Activated T-helper 2 cell treated with anti-CD3 and anti-CD28 coated beads, Interferon-gamma antibody, Interleukin-2, Interleukin-4, amounts not matched to agents 10 μg/mL and 5 μg/mL and 100 μg/mL, durations not matched to agents 14 hours and 24 hours and 36 hours (primary cell): ENCODE measurements around the gene STN1. TPM values are rescaled to one million over a fixed set of nuclear protein-coding genes. Genes with fewer than 3 reads are reported as not detected.
A peak's percentile ranks its signal among the peaks of the same experiment; 100 is the strongest.

Experiments used
- DNase-seq: peaks from one replicate; pipeline ENCODE4 v3.0.0; 2021; ENCODE audit warnings: low spot score
- H3K27ac Mint-ChIP-seq: one replicate; pipeline ENCODE4 v1.8.0; 2021; ENCODE audit warnings: mixed read lengths
- H3K27me3 Mint-ChIP-seq: one replicate; pipeline ENCODE4 v1.8.0; 2021; ENCODE audit warnings: low read depth, mixed read lengths
- H3K36me3 Mint-ChIP-seq: one replicate; pipeline ENCODE4 v1.8.0; 2021; ENCODE audit warnings: low read depth, mixed read lengths
- H3K4me1 Mint-ChIP-seq: one replicate; pipeline ENCODE4 v1.8.0; 2021; ENCODE audit warnings: low read depth, mixed read lengths
- H3K4me3 Mint-ChIP-seq: one replicate; pipeline ENCODE4 v1.8.0; 2021; ENCODE audit warnings: low read depth, mild to moderate bottlenecking, moderate library complexity, mixed read lengths
- H3K9me3 Mint-ChIP-seq: one replicate; pipeline ENCODE4 v1.8.0; 2021; ENCODE audit warnings: mixed read lengths
- intact Hi-C: fragments of 100-400 bp; cut with micrococcal nuclease; formaldehyde crosslinking; loops from one replicate; pipeline ENCODE4 v1.15.1; 2023
- total RNA-seq: library from RNA; stranded (reverse); gene quantifications from 2 replicates; pipeline ENCODE4 v1.2.3, GENCODE V29; 2022

STN1 gene
- total RNA-seq, 1 donor from 2014 or later: 21.7 TPM

- Mint-ChIP-seq H3K4me3 (no peak overlapping the region), H3K36me3 (peaks cover 64% of the 10 kb centered on the region), H3K9me3 (no peaks in the 10 kb centered on the region), H3K27me3 (no peaks in the 10 kb centered on the region), H3K27ac (peak overlapping the region; percentile 57), H3K4me1 (peaks cover 38% of the 10 kb centered on the region)
- no peak for DNase-seq
- intact Hi-C loops: loop anchor here (1.0 to 5.0 kb wide), 6 partner anchors 30 to 321 kb away; partner anchors contain the start of genes SFR1, SLK and STN1
These were observed 29.7 kb downstream of the STN1 start for GRCh38 chr10:103888113-103888841.

DNA sequence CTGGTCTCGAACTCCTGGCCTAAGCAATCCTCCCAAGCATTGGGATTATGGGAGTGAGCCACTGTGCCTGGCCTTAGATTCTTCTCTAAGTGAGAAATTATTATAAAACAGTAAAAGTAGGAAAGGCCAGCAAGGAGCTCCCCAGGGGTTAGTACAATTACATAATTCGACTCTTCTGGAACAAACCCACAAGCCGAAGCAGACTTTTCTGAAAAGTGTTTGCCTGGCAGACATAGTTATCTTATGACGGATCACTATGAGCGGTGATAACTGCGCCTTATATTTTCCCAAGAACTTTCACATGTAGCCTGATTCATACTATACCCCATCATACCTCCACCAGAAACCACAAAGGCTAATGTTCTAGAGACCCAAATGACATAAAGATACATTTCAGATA is 32.4 kb downstream of the STN1 start:
- H3K27ac Mint-ChIP-seq: no peak overlapping the region
- no peaks in the 10 kb centered on the region for H3K27me3 Mint-ChIP-seq
- intact Hi-C loops: loop anchor here (1.0 to 5.0 kb wide), 2 partner anchors 142 to 172 kb away; no protein-coding TSS in a partner anchor
- no peak for DNase-seq
- H3K36me3 Mint-ChIP-seq: peaks cover 66% of the 10 kb centered on the region
- no peaks in the 10 kb centered on the region for H3K9me3 Mint-ChIP-seq
- peaks cover 36% of the 10 kb centered on the region for H3K4me1 Mint-ChIP-seq
- no peak overlapping the region for H3K4me3 Mint-ChIP-seq

- Mint-ChIP-seq H3K36me3 (peaks cover 68% of the 10 kb centered on the region), H3K4me1 (peaks cover 27% of the 10 kb centered on the region), H3K9me3 (no peaks in the 10 kb centered on the region), H3K4me3 (no peak overlapping the region), H3K27ac (peak overlapping the region; percentile 24), H3K27me3 (no peaks in the 10 kb centered on the region)
- intact Hi-C loops: loop anchor here (5.0 kb wide), 1 partner anchor 143 kb away; no protein-coding TSS in a partner anchor
- DNase-seq: no peak
These were observed 33.3 kb downstream of the STN1 start for GRCh38 chr10:103884681-103885139.

DNA sequence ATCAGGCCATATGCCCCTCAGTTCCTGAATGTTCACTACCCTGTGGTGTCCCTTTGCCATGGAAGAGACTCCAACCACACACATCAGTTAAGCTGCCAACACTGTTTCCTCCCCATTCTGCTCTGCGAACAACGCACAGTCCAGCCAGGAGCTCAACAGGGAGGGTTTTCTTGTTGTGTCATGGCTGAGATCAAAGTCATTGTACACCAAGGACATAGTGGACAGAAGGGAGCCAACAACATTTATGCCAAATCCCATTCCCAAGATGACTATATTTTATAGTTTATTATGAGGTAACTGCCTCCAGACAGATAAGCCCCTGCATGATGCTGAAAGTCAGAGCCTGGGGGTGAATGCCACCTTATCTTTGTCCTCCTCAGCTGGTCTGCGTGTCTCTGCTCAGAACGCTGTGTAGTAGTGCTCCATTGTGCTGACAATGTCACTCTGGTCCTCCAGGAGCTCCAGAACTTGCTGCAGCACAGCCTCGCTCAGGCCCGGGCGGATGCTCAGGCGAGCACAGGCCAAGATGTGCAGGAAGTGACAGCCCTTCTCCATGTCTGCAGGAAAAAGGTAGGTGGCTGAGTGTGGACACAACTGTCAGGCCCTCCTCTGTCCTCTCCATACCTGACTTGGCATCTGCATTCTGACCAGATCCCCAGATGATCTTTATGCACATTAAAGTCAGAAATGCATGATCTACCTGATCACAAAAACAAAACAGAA is 35.5 kb downstream of the STN1 start:
- H3K4me1 Mint-ChIP-seq: peaks cover 16% of the 10 kb centered on the region
- peaks cover 63% of the 10 kb centered on the region for H3K36me3 Mint-ChIP-seq
- no peaks in the 10 kb centered on the region for H3K27me3 Mint-ChIP-seq
- H3K27ac Mint-ChIP-seq: no peak overlapping the region
- H3K9me3 Mint-ChIP-seq: no peaks in the 10 kb centered on the region
- DNase-seq: no peak
- intact Hi-C loops: no loop called here
- H3K4me3 Mint-ChIP-seq: no peak overlapping the region

- no peak for DNase-seq
- H3K36me3 Mint-ChIP-seq: peaks cover 55% of the 10 kb centered on the region
- no peaks in the 10 kb centered on the region for H3K27me3 Mint-ChIP-seq
- no peaks in the 10 kb centered on the region for H3K9me3 Mint-ChIP-seq
- H3K4me3 Mint-ChIP-seq: no peak overlapping the region
- intact Hi-C loops: no loop called here
- peaks cover 14% of the 10 kb centered on the region for H3K4me1 Mint-ChIP-seq
- H3K27ac Mint-ChIP-seq: no peak overlapping the region
These were observed 36.3 kb downstream of the STN1 start for GRCh38 chr10:103881416-103882284.

DNA sequence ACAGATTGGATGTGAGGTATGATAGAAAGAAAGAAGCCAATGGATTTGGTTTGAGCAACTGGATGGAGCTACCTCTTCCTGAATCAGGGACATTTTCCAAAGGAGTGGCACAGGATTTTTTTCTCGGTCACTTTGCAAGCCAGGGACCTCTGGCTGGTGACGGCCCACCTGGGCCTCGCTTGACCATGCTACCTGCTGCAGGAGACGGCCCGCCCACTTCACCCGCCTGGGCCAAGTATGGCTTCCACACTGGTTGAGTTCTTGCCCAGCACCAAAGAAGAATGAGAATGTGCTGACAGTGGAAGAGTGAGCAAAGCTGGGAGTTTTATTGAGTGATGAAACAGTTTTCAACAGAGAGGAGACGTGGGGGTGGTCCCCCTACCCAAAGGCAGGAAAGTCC is 38.2 kb downstream of the STN1 start:
- intact Hi-C loops: no loop called here
- no peaks in the 10 kb centered on the region for H3K9me3 Mint-ChIP-seq
- H3K36me3 Mint-ChIP-seq: peaks cover 52% of the 10 kb centered on the region
- H3K27me3 Mint-ChIP-seq: no peaks in the 10 kb centered on the region
- no peak overlapping the region for H3K4me3 Mint-ChIP-seq
- peak overlapping the region; percentile 5 for H3K27ac Mint-ChIP-seq
- DNase-seq: no peak
- H3K4me1 Mint-ChIP-seq: peaks cover 4% of the 10 kb centered on the region

- H3K27me3 Mint-ChIP-seq: no peaks in the 10 kb centered on the region
- no peak for DNase-seq
- intact Hi-C loops: no loop called here
- peaks cover 50% of the 10 kb centered on the region for H3K36me3 Mint-ChIP-seq
- no peaks in the 10 kb centered on the region for H3K9me3 Mint-ChIP-seq
- no peak overlapping the region for H3K4me3 Mint-ChIP-seq
- no peaks in the 10 kb centered on the region for H3K4me1 Mint-ChIP-seq
- no peak overlapping the region for H3K27ac Mint-ChIP-seq
These were observed 38.6 kb downstream of the STN1 start for GRCh38 chr10:103879409-103879808.

- no peak for DNase-seq
- Mint-ChIP-seq H3K4me1 (no peaks in the 10 kb centered on the region), H3K4me3 (no peak overlapping the region), H3K9me3 (no peaks in the 10 kb centered on the region), H3K27ac (no peak overlapping the region), H3K36me3 (peaks cover 41% of the 10 kb centered on the region), H3K27me3 (no peaks in the 10 kb centered on the region)
- intact Hi-C loops: no loop called here
These were observed 40.1 kb downstream of the STN1 start for GRCh38 chr10:103877861-103878260.

DNA sequence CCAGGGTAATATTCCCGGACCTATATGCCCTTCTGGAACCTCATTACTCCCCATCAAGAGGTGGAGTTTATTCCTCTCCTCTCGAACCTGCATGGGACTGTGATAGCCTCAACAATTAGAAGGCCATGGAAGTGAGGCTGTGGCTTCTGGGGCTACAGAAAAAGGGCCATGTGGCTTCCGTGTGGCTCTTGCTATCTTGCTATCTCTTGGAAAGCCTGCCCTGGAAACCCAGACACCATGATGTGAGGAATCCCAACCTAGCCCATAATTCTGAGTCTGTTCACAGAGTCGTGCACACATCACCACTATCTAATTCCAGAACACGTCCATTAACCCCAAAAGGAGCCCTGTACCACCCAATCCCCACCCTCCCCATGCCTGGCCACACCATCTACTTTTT is 41.8 kb downstream of the STN1 start:
- no peaks in the 10 kb centered on the region for H3K27me3 Mint-ChIP-seq
- no peak for DNase-seq
- H3K27ac Mint-ChIP-seq: no peak overlapping the region
- no peaks in the 10 kb centered on the region for H3K9me3 Mint-ChIP-seq
- intact Hi-C loops: no loop called here
- peaks cover 31% of the 10 kb centered on the region for H3K36me3 Mint-ChIP-seq
- no peak overlapping the region for H3K4me3 Mint-ChIP-seq
- H3K4me1 Mint-ChIP-seq: no peaks in the 10 kb centered on the region

DNA sequence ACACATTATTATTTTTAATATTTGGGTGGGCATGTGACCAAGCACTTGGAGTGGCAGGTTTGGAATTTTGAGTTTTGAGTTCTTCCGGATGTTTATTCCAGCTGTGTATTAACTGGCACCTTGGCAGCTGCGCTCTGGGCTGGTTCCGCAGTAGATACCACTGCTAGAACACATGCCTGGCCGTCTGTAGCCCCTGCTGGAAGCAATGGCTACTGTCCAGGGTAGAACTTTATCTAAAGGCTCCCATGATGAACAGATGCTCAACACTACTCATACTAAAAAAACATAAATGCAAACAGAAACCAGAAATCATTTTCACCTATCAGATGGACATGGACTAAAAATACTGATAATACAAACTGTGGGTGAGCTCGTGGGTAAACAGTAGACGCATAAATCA is 43.3 kb downstream of the STN1 start:
- intact Hi-C loops: no loop called here
- Mint-ChIP-seq H3K4me3 (no peak overlapping the region), H3K9me3 (no peaks in the 10 kb centered on the region), H3K4me1 (no peaks in the 10 kb centered on the region), H3K27me3 (no peaks in the 10 kb centered on the region), H3K27ac (no peak overlapping the region), H3K36me3 (peaks cover 18% of the 10 kb centered on the region)
- DNase-seq: no peak

DNA sequence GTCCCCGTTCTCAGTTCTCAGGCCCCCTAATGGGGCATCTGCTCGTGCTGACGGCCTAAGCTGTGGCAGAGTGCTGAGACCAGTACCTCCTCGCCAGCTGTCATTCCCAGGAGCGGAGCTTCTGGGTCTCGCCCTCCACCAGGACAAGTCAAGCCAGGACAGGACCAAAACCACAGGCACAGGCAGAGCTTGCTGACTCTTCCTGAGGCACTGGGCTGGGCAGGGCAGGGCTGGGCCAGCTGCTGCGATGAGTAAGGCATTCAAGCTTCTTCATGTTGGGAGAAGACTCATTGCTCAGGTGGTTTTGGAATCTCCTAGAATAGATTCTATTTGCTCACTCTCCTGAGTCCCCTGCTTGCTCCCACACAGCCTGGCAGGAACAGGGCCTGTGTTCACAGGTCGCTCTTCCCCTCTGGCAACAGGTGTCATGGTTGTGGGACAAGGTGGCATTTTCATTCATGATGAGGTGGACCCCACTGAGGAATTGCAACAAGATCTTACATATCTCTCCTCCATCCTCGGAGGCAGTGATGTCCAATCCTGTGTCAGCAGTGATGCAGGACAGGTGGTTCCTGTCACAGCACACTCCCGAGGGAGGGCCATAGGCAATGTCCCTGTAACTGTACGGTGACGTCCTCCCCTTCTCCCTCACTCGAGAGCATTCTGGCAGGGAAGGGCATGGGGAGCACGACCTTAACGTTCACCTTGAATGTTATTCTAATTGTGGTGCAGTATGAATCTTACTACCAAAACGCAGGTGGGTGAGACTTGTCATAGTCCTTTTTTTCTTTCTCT is 45.6 kb downstream of the STN1 start:
- H3K4me1 Mint-ChIP-seq: no peaks in the 10 kb centered on the region
- no peak for DNase-seq
- no peaks in the 10 kb centered on the region for H3K27me3 Mint-ChIP-seq
- intact Hi-C loops: no loop called here
- H3K36me3 Mint-ChIP-seq: peaks cover 3% of the 10 kb centered on the region
- H3K9me3 Mint-ChIP-seq: no peaks in the 10 kb centered on the region
- no peak overlapping the region for H3K27ac Mint-ChIP-seq
- H3K4me3 Mint-ChIP-seq: no peak overlapping the region

DNA sequence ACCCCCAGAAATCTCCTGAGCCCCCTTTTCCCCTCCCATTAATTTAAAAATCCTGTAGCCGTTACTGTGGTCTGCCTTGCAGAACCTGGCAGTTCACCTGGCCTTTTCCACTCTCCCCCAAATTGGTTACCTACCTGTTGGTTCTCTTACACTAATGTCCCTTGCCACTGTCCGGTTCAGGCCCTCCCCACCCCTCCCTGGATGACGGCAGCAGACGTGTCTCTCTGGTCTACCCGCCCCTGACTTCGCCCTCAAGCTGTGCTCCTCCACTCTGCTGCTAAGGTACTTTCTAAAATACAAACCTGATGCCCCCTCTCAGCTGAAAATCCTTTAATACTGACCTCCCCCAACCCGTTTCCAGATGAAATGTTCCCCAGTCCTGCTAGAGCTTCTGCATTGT is 47.0 kb downstream of the STN1 start:
- no peaks in the 10 kb centered on the region for H3K9me3 Mint-ChIP-seq
- H3K4me1 Mint-ChIP-seq: no peaks in the 10 kb centered on the region
- no peak overlapping the region for H3K4me3 Mint-ChIP-seq
- no peak for DNase-seq
- peaks cover 3% of the 10 kb centered on the region for H3K36me3 Mint-ChIP-seq
- H3K27ac Mint-ChIP-seq: no peak overlapping the region
- intact Hi-C loops: no loop called here
- no peaks in the 10 kb centered on the region for H3K27me3 Mint-ChIP-seq
